Measurements from ENCODE around the gene FSTL4.

Gene FSTL4

GRCh38 chr5:133610489-133611356 lies 1.6 kb downstream of the FSTL4 start:
- no peak for DNase-seq (ENCODE audit: low read depth in 2 of 2)

- DNase-seq (ENCODE audit: low read depth in 2 of 2): no peak
Measured at GRCh38 chr5:133607451-133607850, 4.9 kb downstream of the FSTL4 start.

GRCh38 chr5:133606835-133607234 lies 5.5 kb downstream of the FSTL4 start:
- DNase-seq (ENCODE audit: low read depth in 2 of 2): no peak

GRCh38 chr5:133605323-133605722 lies 7.0 kb downstream of the FSTL4 start:
- DNase-seq (ENCODE audit: low read depth in 2 of 2): no peak

- no peak for DNase-seq (ENCODE audit: low read depth in 2 of 2)
Measured at GRCh38 chr5:133603711-133604110, 8.6 kb downstream of the FSTL4 start.

- DNase-seq (ENCODE audit: low read depth in 2 of 2): no peak
Measured at GRCh38 chr5:133602835-133603380, 9.4 kb downstream of the FSTL4 start.

- no peak for DNase-seq (ENCODE audit: low read depth in 2 of 2)
Measured at GRCh38 chr5:133599600-133599999, 12.7 kb downstream of the FSTL4 start.

GRCh38 chr5:133599044-133599443 lies 13.3 kb downstream of the FSTL4 start:
- no peak for DNase-seq (ENCODE audit: low read depth in 2 of 2)

- DNase-seq (ENCODE audit: low read depth in 2 of 2): no peak
Measured at GRCh38 chr5:133596049-133596448, 16.3 kb downstream of the FSTL4 start.

GRCh38 chr5:133595465-133595864 lies 16.9 kb downstream of the FSTL4 start:
- no peak for DNase-seq (ENCODE audit: low read depth in 2 of 2)

- DNase-seq (ENCODE audit: low read depth in 2 of 2): no peak
Measured at GRCh38 chr5:133589286-133589685, 23.1 kb downstream of the FSTL4 start.

- no peak for DNase-seq (ENCODE audit: low read depth in 2 of 2)
Measured at GRCh38 chr5:133582971-133583370, 29.4 kb downstream of the FSTL4 start.

- no peak for DNase-seq (ENCODE audit: low read depth in 2 of 2)
Measured at GRCh38 chr5:133581918-133582317, 30.4 kb downstream of the FSTL4 start.

GRCh38 chr5:133581348-133581747 lies 31.0 kb downstream of the FSTL4 start:
- DNase-seq (ENCODE audit: low read depth in 2 of 2): no peak

GRCh38 chr5:133580618-133581017 lies 31.7 kb downstream of the FSTL4 start:
- no peak for DNase-seq (ENCODE audit: low read depth in 2 of 2)

- no peak for DNase-seq (ENCODE audit: low read depth in 2 of 2)
Measured at GRCh38 chr5:133579766-133580165, 32.6 kb downstream of the FSTL4 start.

GRCh38 chr5:133569347-133569746 lies 43.0 kb downstream of the FSTL4 start:
- no peak for DNase-seq (ENCODE audit: low read depth in 2 of 2)

- no peak for DNase-seq (ENCODE audit: low read depth in 2 of 2)
Measured at GRCh38 chr5:133565993-133566392, 46.3 kb downstream of the FSTL4 start.

GRCh38 chr5:133564921-133565565 lies 47.3 kb downstream of the FSTL4 start:
- DNase-seq (ENCODE audit: low read depth in 2 of 2): no peak

GRCh38 chr5:133562554-133562953 lies 49.8 kb downstream of the FSTL4 start:
- no peak for DNase-seq (ENCODE audit: low read depth in 2 of 2)

GRCh38 chr5:133559960-133560359 lies 52.4 kb downstream of the FSTL4 start:
- no peak for DNase-seq (ENCODE audit: low read depth in 2 of 2)

GRCh38 chr5:133556551-133556950 lies 55.8 kb downstream of the FSTL4 start:
- no peak for DNase-seq (ENCODE audit: low read depth in 2 of 2)

GRCh38 chr5:133554279-133554678 lies 58.1 kb downstream of the FSTL4 start:
- DNase-seq (ENCODE audit: low read depth in 2 of 2): no peak
